Hepatocyte (in vitro differentiated cells): Measurements from ENCODE around the gene TSPAN12.

Source experiments
- CTCF ChIP-seq: fragments of 200-600 bp; sonication (generic); IDR thresholded peaks from 2 replicates; pipeline ENCODE4 v1.5.1; 2016; ENCODE audit warnings: antibody characterized with exemption, mild to moderate bottlenecking; ENCODE audit not compliant: poor library complexity
- EZH2 ChIP-seq: fragments of 200-600 bp; sonication (generic); IDR thresholded peaks from 2 replicates; pipeline ENCODE4 v1.6.1; 2016; ENCODE audit warnings: antibody characterized with exemption, mild to moderate bottlenecking, borderline replicate concordance

- TF ChIP-seq CTCF (no peak), EZH2 (no peak)
These were observed 5.1 kb upstream of the TSPAN12 start for GRCh38 chr7:120862987-120863590.
